HG03108 (cell line): ENCODE measurements around the gene RYR1.
"Not testable (repeated sequence)": the region's sequence is repeated elsewhere in the genome, so short reads cannot be mapped to it uniquely, and the experiment has no call there.

Experiments used
- ATAC-seq: cut with Tn5 transposase; IDR thresholded peaks from one replicate; pipeline ENCODE4 v1.9.1; 2021; ENCODE audit warnings: moderate library complexity; ENCODE audit not compliant: unreplicated experiment

The RYR1 gene

DNA sequence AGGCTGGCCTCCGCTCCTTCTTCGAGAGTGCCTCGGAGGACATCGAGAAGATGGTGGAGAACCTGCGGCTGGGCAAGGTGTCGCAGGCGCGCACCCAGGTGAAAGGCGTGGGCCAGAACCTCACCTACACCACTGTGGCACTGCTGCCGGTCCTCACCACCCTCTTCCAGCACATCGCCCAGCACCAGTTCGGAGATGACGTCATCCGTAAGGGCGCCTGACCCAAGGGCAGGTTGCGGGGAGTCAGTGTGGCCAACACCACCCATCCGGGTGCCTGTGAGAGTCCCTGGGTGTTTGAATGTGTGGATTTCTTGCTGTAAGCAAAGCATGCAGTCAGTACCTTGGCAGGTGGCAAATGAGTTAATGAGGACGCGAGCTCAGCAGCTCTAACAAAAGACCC is 78.8 kb downstream of the RYR1 start:
- no peak for ATAC-seq

DNA sequence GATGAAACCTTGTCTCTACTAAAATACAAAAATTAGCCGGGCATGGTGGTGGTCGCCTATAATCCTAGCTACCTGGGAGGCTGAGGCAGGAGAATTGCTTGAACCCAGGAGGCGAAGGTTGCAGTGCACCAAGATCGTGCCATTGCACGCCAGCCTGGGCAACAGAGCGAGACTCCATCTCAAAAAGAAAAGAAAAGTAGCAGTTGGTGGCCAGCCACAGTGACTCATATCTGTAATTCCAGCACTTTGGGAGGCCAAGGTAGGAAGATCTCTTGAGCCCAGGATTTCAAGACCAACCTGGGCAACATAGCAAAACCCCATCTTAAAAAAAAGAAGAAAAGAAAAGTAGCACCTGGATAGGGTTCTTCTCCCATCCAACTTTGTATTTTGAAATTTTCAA is 79.7 kb downstream of the RYR1 start:
- not testable (repeated sequence) for ATAC-seq

DNA sequence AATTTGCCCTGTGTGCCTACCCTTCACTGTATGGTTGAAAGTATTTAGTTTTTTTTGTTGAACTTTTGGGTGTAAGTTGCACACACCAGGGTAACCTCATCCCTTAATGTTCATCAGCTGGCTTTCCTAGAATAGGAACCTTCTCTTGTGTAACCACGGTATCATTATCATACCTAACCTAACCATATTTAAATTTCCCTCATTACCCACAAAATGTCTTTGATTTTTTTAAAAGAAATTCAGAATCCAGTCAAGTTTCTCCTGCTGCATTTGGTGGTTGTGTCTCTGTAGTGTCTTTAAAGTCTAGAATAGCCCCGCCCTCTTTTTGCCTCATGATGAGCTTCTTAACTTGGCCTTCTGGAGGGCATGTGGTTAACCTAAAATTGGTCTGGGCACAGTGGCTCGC is 80.3 kb downstream of the RYR1 start:
- ATAC-seq = no peak

DNA sequence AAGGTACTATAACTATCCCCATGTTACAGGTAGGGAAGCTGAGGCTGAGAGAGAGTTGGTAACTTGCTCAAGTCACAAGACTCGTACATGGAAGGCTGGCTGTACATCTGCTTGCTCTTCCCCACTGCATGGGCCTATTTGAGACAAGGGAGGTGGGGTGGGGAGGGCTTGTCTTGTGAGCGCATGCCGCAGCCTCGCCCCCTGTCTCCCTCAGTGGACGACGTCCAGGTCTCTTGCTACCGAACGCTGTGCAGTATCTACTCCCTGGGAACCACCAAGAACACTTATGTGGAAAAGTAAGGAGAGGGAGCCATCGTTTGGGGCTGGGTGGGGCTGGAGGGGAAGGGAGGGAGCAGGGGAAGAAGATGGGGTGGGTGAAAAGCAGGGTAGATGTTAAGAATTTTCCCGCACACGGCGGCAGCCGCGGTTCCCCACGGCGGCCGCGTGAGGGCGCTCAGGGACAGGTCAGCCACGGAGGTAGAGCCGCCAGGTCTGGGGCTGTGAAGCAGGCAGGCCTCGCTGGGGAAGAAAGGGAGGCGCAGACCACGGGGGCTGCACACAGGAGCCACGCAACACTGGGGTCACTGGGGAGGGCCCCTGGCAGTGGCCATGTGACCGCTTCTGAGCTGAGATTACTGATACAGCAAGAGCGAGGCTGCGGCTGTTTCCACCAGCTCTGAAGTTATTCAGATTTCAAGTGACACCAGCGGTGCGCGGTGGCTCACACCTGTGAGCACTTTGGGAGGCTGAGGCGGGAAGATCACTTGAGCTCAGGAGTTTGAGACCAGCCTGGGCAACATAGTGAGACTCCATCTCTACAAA is 81.5 kb downstream of the RYR1 start:
- peak; percentile 45 for ATAC-seq

DNA sequence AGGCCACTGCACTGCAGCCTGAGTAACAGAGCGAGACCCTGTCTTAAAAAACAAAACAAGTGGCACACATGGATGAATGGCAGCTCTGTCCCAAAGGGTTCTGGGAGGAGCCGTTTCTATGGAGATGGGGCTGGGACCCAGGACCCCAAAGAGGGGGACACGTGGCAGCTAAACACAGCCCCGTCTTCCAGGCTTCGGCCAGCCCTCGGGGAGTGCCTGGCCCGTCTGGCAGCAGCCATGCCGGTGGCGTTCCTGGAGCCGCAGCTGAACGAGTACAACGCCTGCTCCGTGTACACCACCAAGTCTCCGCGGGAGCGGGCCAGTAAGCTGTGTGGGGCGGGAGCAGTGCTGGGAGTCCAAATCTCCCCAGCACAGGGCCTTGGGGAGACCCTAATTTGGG is 82.4 kb downstream of the RYR1 start:
- ATAC-seq = no peak

DNA sequence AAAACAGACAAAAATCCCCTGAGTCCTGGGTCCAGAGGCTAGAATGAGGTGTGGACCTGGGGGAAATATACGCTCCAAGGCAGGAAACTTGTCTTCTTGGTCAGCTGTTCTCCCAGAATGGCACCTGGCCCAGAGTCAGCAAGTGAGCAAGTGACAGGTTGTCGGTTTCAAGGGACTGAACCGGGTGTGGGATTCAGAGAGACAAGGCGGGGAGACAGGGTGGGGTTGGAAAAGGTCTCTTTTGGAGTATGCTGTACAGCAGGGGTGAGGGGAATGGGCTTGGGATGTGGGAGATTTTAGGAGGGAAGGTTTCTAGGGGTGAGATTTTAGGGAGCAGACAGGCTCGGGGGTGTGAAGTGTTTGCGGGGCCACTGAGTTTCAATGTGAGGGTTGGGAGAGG is 83.3 kb downstream of the RYR1 start:
- ATAC-seq = no peak

DNA sequence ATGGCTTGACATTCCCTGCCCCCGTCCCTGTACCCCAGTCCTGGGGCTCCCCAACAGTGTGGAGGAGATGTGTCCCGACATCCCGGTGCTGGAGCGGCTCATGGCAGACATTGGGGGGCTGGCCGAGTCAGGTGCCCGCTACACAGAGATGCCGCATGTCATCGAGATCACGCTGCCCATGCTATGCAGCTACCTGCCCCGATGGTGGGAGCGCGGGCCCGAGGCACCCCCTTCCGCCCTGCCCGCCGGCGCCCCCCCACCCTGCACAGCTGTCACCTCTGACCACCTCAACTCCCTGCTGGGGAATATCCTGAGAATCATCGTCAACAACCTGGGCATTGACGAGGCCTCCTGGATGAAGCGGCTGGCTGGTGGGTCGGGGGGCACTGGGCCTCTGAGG is 83.8 kb downstream of the RYR1 start:
- no peak for ATAC-seq

DNA sequence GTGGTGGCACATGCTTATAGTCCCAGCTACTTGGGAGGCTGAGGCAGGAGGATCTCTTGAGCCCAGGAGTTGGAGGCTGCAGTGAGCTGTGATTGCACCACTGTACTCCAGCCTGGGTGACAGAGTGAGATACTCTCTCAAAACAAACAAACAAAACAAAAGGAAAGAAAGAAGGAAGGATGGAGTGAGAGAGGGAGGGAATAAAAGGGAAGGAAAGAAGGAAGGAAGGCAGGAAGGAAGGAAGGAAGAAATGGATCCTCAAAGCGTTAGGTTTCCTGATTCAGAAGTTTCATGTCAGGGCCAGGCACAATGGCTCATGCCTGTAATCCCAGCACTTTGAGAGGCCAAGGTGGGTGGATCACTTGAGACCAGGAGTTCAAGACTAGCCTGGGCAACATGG is 84.5 kb downstream of the RYR1 start:
- not testable (repeated sequence) for ATAC-seq

DNA sequence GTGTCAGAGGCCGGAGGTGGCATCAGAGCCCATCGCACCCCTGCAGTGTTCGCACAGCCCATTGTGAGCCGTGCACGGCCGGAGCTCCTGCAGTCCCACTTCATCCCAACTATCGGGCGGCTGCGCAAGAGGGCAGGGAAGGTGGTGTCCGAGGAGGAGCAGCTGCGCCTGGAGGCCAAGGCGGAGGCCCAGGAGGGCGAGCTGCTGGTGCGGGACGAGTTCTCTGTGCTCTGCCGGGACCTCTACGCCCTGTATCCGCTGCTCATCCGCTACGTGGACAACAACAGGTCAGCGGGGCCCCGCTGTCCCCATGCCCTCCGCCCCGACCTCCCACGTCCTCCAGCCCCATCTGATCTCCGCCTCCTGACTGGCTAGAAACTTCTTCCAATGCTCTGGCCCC is 85.7 kb downstream of the RYR1 start:
- ATAC-seq = no peak

DNA sequence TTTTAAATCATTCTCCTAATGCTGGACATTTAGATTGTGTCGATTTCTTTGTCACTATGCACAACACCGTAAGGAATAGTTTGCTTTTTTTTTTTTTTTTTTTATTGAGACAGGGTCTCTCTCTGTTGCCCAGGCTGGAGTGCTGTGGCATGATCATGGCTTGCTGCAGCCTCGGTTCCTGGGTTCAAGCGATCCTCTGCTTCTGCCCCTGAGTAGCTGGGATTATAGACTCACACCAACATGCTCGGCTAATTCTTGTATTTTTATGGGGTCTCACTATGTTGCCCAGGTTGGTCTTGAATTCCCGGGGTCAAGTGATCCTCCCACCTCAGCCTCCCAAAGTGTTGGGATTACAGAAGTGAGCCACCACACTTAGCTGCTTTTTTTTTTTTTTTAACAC is 86.5 kb downstream of the RYR1 start:
- ATAC-seq = no peak

DNA sequence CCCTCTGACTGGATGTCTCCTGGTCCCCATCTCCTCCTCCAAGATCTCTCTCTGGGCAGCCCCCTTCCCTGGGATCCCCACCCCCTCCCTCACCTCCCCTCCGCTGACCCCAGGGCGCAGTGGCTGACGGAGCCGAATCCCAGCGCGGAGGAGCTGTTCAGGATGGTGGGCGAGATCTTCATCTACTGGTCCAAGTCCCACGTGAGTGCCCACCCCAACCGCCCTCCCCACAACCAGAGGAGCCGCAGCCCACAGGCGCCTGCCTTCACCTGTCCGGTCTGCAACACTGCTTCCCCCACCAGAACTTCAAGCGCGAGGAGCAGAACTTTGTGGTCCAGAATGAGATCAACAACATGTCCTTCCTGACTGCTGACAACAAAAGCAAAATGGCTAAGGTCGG is 89.4 kb downstream of the RYR1 start:
- no peak for ATAC-seq

DNA sequence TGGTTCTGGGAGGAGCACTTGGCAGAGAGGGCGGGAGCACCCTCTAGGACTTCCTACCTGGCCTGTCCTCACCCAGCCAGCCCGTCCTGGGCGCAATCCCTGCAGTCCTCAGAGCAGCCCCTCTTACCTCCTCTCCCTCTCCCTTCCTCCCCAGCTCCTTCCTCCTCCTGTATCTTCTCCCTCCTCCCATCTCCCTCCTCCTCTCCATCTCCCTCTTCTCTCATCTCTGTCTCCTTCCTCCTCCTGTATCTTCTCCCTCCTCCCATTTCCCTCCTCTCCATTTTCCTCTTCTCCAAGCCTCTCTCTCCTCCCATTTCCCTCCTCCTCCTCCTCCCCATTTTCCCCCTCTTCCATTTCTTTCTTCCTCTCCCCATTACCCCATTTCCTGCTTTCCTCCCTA is 89.8 kb downstream of the RYR1 start:
- ATAC-seq = no peak

DNA sequence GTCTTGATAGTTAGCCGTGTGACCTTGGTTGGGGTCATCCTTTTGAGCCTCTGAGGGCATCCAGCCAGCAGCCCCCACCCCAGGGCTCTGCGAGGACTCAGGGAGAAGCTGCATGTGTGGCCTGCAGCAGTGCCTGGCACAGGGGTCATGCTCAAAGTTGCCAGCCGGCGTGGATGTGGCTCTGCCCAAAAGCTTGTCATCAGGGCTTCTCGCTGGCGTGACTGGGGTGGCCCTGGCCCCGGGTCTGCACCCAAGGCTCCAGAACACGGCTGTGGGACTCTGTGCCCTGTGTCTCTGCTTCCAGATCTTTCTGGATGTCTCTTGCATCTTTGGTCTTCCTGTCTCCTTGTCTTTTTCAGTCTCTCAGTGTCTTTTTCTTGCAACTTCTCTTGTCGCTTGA is 90.9 kb downstream of the RYR1 start:
- no peak for ATAC-seq

DNA sequence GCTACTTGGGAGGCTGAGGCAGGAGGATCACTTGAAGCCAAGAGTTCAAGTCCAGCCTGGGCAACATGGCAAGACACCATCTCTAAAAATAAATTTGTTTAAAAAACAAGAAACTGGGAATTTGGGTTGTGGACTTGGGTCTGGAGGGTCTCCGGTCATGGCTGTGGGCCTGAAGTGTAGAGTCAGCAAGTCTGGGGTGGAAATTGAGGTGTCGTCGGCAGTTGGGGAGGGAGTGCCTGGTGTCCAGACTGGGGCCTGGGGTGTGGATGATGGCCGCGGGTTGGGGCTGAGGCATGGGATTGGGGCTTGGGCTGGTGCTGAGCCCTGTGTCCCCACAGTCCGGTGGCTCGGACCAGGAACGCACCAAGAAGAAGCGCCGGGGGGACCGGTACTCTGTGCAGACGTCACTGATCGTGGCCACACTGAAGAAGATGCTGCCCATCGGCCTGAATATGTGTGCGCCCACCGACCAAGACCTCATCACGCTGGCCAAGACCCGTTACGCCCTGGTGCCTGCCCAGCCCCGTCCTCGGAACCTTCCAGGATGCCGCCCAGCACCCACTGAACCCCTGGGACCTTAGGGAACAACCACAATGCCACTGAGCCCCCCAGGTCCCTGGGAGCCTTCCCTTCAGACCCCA is 91.6 kb downstream of the RYR1 start:
- no peak for ATAC-seq

DNA sequence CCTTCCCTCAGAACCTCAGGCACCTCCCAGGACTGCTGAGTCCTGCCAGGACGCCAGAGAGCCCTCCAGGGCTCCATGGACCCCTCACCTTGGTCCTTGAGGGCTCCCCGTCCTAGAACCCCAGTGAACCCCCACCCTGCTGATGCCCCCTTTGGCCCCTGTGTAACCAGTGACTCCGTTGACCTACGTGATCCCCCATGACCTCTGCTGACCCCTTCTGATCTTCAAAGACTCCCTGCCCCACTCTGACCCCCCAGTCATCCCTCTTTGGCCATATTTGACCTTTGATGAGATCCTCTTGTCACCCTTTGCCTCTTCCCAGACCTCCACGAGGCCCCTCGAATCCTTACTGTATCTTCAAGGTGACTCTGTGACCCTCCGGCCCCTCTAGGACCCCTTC is 92.9 kb downstream of the RYR1 start:
- no peak for ATAC-seq

DNA sequence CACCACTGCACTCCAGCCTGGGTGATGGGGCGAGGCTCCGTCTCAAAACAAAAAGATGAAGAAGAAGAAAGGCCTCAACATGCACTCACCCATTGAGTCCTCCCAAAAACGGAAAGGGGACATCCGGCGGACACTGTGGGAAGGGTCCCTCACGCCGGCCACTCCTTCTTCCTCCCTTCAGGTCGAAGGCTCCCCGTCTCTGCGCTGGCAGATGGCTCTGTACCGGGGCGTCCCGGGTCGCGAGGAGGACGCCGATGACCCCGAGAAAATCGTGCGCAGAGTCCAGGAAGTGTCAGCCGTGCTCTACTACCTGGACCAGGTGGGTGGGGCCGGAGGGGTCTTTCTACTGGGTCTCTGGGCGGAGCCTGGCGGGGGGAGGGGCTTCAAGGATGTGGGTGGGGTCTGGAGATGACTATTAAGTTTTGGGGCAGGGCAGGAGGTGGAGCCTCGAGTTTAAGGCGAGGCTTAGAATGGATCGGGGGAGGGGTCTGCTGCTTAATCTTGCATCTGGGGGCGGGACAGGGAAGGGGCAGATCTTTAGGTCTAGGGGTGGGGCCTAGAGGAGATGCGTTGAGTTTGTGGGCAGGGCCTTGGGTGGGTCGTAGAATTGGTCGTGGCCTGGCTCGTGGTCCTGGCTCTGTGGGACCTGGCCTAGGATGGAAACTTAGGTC is 94.1 kb downstream of the RYR1 start:
- ATAC-seq = no peak

DNA sequence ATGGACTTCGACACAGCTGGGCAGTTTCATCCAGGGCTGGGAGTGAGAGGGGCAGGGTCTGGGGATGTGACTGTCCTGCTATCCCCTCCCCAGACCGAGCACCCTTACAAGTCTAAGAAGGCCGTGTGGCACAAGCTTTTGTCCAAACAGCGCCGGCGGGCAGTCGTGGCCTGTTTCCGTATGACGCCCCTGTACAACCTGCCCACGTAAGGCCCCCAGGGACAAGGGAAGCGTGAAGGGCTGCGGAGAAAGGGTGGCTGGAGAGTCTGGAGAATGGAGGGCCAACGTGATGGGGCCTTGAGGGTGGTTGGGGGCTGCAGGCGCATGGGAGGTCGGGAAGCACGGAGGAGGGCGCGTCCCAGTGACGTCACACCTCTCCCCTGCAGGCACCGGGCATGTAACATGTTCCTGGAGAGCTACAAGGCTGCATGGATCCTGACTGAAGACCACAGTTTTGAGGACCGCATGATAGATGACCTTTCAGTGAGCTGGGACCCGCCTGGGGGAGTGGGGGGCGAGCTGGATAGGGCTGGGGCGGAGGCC is 94.8 kb downstream of the RYR1 start:
- no peak for ATAC-seq

DNA sequence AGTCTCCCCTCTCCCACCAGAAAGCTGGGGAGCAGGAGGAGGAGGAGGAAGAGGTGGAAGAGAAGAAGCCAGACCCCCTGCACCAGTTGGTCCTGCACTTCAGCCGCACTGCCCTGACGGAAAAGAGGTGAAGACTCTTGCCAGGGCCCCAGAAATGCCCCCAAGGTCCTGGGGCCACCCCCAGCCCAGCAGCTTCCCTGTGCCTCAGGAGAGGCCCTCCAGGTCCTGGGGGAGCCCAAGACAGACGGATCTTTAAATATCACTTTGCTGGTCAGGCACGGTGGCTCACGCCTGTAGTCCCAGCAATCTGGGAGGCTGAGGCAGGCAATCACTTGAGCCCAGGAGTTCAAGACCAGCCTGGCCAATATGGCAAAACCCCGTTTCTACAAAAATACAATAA is 95.4 kb downstream of the RYR1 start:
- ATAC-seq = no peak

DNA sequence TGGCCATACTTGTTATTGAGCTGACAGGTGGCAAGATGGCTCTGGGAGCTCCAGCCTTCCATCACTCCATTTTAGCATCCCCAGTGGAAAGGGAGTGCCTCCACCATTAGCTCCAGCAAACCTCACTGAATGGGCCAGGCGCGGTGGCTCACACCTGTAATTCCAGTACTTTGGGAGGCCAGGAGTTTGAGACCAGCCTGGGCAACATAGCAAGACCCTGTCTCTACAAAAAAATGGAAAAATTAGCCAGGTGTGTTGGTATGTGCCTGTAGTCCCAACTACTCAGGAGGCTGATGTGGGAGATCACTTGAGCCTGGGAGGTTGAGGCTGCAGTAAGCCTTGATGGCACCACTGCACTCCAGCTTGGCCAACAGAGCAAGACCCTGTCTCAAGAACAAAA is 98.0 kb downstream of the RYR1 start:
- ATAC-seq = no peak

DNA sequence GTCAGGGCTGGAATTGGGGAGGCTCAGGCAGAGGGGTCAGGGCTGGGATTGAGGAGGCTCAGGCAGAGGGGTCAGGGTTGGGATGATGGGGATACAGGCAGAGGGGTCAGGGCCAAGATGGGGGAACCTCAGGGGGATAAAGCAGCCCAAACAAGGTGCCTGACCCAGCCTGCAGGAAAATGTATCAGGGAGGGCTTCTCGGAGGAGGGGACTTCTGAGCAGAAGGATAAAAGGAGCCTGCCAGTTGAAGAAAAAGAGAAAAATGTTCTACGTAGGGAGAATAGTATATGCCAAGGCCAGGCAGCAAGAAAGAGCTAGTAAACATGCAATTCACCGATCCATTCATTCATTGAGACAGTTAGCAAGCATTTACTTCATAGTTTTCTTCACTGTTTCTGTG is 99.4 kb downstream of the RYR1 start:
- no peak for ATAC-seq

DNA sequence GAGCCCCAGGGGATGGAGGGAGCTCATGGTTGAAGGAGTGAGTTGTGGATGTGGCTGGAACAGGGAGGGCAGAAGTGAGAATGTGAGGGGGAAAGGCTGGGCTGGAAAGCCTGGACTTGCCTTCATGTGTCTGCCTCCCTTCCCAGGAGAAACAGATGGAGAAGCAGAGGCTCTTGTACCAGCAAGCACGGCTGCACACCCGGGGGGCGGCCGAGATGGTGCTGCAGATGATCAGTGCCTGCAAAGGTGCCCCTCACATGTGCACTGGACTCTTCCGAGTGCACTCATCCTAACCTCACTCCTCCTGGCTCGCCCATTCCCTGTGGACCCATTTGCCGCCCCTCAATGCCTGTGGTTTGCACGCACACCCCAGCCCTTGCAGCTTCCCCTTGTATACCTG is 101.1 kb downstream of the RYR1 start:
- no peak for ATAC-seq

DNA sequence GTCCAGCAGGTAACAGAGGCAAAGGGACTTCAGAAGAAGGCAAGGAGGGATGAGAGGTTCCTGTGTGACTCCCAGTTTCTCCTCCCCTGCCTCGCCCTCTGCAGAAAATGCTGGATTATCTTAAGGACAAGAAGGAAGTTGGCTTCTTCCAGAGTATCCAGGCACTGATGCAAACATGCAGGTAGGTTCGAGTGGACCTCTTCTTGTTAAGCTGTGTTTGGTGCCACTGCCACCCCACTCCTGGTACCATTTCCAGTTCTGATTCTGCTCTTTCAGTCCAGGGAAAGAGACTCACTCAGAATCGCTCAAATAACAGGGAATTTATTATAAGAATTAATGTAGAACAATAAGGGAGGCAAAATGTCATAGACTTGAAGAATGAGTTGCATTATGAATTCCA is 101.7 kb downstream of the RYR1 start:
- no peak for ATAC-seq
